ENCODE data around the gene PATJ.

PATJ gene

GRCh38 chr1:61980561-61980960 is 238.3 kb downstream of the PATJ start:
- no peaks in the 10 kb centered on the region for H3K4me1 ChIP-seq (ENCODE audit: insufficient read depth, low read length, poor library complexity, severe bottlenecking)
- no peak overlapping the region for H2AFZ ChIP-seq (ENCODE audit: low read length)
- H4K20me1 ChIP-seq (ENCODE audit: insufficient read depth, low read length, poor library complexity, severe bottlenecking): no peaks in the 10 kb centered on the region
- no peaks in the 10 kb centered on the region for H3K9me3 ChIP-seq (ENCODE audit: insufficient read depth, low read depth, low read length)
- H3K36me3 ChIP-seq (ENCODE audit: insufficient read depth, low read length): no peaks in the 10 kb centered on the region
- no peak for TF ChIP-seq EZH2phosphoT487 (IDR thresholded peaks at IDR 0.05; ENCODE audit: borderline replicate concordance)
- no peak for TF ChIP-seq CTCF (conservative IDR thresholded peaks at IDR 0.05; ENCODE audit: low read length)
- no peak overlapping the region for H3K9ac ChIP-seq (ENCODE audit: low read depth, low read length, poor library complexity, severe bottlenecking)
- no peak overlapping the region for H3K4me3 ChIP-seq (ENCODE audit: low read length, poor library complexity, severe bottlenecking)
- H3K9me2 ChIP-seq (replicated peaks; ENCODE audit: low read depth, low read length): no peaks in the 10 kb centered on the region
- H3F3A ChIP-seq (ENCODE audit: low read depth): no peaks in the 10 kb centered on the region
- H3K4me2 ChIP-seq (ENCODE audit: low read depth, low read length, poor library complexity, severe bottlenecking): no peak overlapping the region
- H3K79me2 ChIP-seq (ENCODE audit: insufficient read depth, low read length): no peaks in the 10 kb centered on the region
- no peaks in the 10 kb centered on the region for H3K27me3 ChIP-seq (ENCODE audit: insufficient read depth, low read length, poor library complexity, severe bottlenecking)

DNA sequence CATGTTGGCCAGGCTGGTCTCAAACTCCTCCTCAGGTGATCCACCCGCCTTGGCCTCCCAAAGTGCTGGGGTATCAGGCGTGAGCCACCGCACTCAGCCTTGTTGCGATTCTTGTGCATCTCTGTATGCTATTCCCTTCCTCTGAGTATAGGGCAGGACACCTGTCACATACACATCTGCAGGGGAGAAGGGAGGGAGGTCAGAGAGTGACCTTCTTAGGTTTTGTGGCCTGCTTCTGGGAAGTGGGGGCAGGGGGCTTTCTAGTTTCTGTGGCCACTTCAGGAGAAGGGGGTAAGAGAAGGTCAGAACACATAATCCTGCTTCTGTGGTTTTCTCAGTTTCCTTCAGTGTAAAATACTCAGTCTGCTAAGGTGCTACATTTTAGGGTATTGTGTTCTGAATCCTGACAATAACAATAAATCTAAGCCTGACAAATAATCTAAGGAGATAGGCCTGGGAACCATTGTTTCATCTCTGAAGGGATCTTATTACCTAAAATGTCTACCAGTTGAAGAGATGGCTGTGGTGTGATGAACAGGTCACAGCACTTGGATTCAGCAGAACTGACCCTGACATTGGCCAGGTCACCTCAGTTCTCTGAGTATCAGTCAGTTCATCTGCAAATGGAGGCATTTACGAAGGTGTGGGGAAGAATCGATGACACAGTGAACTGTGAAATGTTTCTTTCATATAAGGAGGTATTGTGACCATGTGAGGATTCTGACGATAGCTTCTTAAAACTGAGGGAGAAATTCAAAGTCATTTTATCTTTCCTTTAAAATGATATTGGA is 239.8 kb downstream of the PATJ start:
- H4K20me1 ChIP-seq (ENCODE audit: insufficient read depth, low read length, poor library complexity, severe bottlenecking): no peaks in the 10 kb centered on the region
- no peaks in the 10 kb centered on the region for H3K36me3 ChIP-seq (ENCODE audit: insufficient read depth, low read length)
- no peaks in the 10 kb centered on the region for H3F3A ChIP-seq (ENCODE audit: low read depth)
- no peaks in the 10 kb centered on the region for H3K9me2 ChIP-seq (replicated peaks; ENCODE audit: low read depth, low read length)
- H3K4me1 ChIP-seq (ENCODE audit: insufficient read depth, low read length, poor library complexity, severe bottlenecking): no peaks in the 10 kb centered on the region
- no peak overlapping the region for H3K4me3 ChIP-seq (ENCODE audit: low read length, poor library complexity, severe bottlenecking)
- no peak overlapping the region for H3K4me2 ChIP-seq (ENCODE audit: low read depth, low read length, poor library complexity, severe bottlenecking)
- H3K9ac ChIP-seq (ENCODE audit: low read depth, low read length, poor library complexity, severe bottlenecking): no peak overlapping the region
- no peaks in the 10 kb centered on the region for H3K27me3 ChIP-seq (ENCODE audit: insufficient read depth, low read length, poor library complexity, severe bottlenecking)
- H2AFZ ChIP-seq (ENCODE audit: low read length): no peak overlapping the region
- H3K79me2 ChIP-seq (ENCODE audit: insufficient read depth, low read length): no peaks in the 10 kb centered on the region
- H3K9me3 ChIP-seq (ENCODE audit: insufficient read depth, low read depth, low read length): no peaks in the 10 kb centered on the region
- no peak for TF ChIP-seq CTCF (conservative IDR thresholded peaks at IDR 0.05; ENCODE audit: low read length)
- TF ChIP-seq EZH2phosphoT487 (IDR thresholded peaks at IDR 0.05; ENCODE audit: borderline replicate concordance): no peak

DNA sequence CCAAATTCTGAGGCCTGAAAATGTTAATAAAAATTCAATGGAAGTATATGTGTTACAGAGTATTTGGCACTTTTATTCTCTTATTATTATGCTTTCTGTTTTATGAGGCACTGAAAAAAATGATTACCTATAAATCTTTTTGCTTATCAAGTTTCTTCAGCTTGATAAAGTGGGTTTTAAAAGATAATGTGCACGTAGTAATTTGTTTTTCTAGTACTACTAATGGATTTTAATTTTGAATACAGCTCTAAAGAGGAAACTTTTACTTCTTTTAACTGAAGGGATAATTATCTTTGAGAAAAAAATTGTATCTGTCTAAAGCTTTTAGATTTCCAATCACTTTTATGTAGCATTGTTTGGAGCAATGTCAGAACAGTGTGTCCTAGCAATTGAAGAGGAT is 241.0 kb downstream of the PATJ start:
- Histone ChIP-seq H3K27me3 (ENCODE audit: insufficient read depth, low read length, poor library complexity, severe bottlenecking) (no peaks in the 10 kb centered on the region), H3K36me3 (ENCODE audit: insufficient read depth, low read length) (no peaks in the 10 kb centered on the region), H3K4me2 (ENCODE audit: low read depth, low read length, poor library complexity, severe bottlenecking) (no peak overlapping the region), H3K9ac (ENCODE audit: low read depth, low read length, poor library complexity, severe bottlenecking) (no peak overlapping the region), H3K9me3 (ENCODE audit: insufficient read depth, low read depth, low read length) (no peaks in the 10 kb centered on the region), H4K20me1 (ENCODE audit: insufficient read depth, low read length, poor library complexity, severe bottlenecking) (no peaks in the 10 kb centered on the region), H3K4me1 (ENCODE audit: insufficient read depth, low read length, poor library complexity, severe bottlenecking) (no peaks in the 10 kb centered on the region), H3K4me3 (ENCODE audit: low read length, poor library complexity, severe bottlenecking) (no peak overlapping the region), H3F3A (ENCODE audit: low read depth) (no peaks in the 10 kb centered on the region), H3K9me2 (replicated peaks; ENCODE audit: low read depth, low read length) (no peaks in the 10 kb centered on the region), H3K79me2 (ENCODE audit: insufficient read depth, low read length) (no peaks in the 10 kb centered on the region), H2AFZ (ENCODE audit: low read length) (no peak overlapping the region)
- no peak for TF ChIP-seq CTCF (conservative IDR thresholded peaks at IDR 0.05; ENCODE audit: low read length)
- TF ChIP-seq EZH2phosphoT487 (IDR thresholded peaks at IDR 0.05; ENCODE audit: borderline replicate concordance): no peak

Data from Loucy (cell line).